ENCODE measurements around the gene SMARCC2.

The SMARCC2 gene

DNA sequence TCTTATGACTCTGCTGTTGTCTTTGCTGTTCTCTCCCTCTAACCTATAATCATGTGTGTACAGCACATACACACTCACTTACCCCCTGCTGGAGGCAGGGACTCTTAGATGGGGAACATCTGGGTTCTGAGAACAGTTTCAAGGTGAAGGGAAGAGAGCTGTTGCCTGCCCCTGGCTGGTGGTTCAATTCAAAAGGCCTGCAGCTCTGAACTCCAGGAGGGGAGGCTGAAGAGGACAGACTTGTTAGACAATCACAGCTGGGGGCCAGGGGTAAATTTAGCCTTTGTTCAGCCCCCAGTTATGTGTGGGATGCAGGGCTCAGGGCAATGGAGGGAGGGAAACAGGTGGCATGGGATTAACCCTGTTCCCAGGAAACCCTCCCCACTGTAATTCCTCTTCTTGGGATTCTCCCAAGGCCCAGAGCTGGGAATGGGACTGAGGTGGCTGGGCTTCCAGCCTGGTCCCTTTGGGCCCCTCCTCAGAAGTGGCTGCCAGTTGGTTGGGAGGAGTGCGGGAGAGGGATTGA, 35.0 kb downstream of the SMARCC2 start:
- TF ChIP-seq, protein P1, sequence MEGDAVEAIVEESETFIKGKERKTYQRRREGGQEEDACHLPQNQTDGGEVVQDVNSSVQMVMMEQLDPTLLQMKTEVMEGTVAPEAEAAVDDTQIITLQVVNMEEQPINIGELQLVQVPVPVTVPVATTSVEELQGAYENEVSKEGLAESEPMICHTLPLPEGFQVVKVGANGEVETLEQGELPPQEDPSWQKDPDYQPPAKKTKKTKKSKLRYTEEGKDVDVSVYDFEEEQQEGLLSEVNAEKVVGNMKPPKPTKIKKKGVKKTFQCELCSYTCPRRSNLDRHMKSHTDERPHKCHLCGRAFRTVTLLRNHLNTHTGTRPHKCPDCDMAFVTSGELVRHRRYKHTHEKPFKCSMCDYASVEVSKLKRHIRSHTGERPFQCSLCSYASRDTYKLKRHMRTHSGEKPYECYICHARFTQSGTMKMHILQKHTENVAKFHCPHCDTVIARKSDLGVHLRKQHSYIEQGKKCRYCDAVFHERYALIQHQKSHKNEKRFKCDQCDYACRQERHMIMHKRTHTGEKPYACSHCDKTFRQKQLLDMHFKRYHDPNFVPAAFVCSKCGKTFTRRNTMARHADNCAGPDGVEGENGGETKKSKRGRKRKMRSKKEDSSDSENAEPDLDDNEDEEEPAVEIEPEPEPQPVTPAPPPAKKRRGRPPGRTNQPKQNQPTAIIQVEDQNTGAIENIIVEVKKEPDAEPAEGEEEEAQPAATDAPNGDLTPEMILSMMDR (IDR thresholded peaks at IDR 0.05; ENCODE audit: low read depth, low read length), result no peak
- no peak overlapping the region for H3K4me3 ChIP-seq (ENCODE audit: low read depth, low read length)

DNA sequence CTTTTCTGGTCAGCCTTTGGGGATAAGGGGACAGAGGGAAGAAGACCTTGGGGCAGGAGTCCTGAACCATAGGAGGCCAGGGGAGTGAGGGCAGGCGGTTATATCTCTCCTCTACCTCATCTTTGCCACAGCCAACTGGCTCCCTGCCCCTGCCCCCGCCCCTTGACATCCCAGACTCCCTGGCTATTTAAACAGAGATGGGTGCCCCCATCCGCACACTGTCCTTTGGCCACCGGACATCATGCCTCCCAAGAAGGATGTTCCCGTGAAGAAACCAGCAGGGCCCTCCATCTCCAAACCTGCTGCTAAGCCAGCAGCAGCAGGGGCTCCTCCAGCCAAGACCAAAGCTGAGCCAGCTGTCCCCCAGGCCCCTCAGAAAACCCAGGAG, 35.6 kb downstream of the SMARCC2 start:
- TF ChIP-seq, protein P1 (IDR thresholded peaks at IDR 0.05; ENCODE audit: low read depth, low read length), result no peak
- peak overlapping the region; percentile 79 for H3K4me3 ChIP-seq (ENCODE audit: low read depth, low read length)

DNA sequence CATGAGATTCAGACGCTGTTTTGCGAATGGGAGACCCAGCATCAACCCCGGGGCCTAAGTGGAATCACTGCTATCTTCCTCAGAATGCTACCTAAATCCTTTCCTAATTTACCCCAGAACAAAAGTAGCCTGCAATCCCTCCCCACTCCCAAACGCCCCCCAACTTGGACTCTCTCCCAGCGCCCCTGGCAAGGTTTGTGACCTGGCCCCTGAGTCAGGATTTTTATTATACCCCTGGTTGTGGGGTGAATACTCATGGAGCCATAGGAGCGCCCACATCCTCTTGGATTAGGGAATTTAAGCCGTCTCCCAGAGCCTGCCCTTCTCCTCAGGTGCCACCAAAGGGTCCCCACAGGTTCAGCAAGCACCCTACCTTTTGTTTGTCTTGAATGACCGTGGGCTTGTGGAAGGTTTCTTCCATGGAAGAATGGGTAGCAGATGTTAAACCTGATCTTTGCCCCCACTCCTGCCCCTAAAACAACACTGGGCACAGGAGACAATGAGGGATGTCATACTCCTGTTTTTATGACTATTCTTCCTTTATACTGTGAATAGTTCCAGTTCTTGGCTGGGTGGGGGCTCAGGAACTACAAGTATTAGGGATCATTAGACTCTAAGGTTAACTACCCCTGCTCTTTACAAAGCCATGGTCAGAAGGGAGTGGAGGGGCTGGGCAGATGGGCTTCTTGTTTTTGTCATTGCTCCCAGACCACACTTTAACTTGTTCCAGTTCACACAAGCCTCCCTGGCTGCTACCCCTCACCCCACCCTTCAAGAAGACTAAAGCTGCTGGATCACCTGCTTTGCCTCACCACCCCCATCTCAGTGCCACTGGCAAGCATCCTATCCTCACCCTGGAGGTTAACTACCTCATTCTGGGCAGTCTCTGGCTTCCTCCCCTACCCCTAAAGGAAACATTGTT, 36.3 kb downstream of the SMARCC2 start:
- TF ChIP-seq, protein P1 (IDR thresholded peaks at IDR 0.05; ENCODE audit: low read depth, low read length), result no peak
- H3K4me3 ChIP-seq (ENCODE audit: low read depth, low read length), result peak overlapping the region; percentile 79

DNA sequence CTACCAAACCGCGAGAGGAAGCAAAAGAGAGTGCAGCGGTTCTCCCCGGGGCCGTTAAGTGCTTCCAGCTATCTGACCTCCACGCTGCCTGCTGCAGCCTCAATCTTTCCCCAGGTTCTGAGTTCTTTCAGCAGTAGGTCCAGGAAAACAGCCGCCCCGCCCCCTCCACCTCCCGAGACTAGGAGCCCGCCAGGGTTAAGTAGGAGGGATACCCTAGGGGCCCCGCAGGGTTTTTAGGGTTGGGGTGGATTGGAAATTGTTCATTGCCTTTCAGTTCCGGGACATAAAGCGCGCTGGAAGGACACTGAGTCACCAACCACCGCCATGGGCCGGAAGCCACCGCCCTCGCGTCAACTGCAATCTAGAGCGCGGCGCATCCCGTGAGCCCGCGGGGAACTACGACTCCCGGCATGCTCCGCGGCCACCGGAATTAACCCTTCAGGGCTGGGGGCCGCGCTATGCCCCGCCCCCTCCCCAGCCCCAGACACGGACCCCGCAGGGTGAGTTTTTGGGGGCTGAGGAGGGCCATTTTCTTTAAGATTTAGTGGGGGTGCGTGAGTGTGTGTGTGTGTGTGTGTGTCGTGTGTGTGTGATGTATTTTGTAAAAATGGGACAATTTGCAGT, 37.0 kb downstream of the SMARCC2 start, which contains the start of gene MYL6B:
Gene MYL6B, plus strand, starts transcription at position 456 of the 624 bp plus-strand sequence. CDS start 1,332 bp downstream, outside the sequence.
- peak within 1 kb of the TSS; percentile 79 for H3K4me3 ChIP-seq (ENCODE audit: low read depth, low read length)
- TF ChIP-seq, protein P1 (IDR thresholded peaks at IDR 0.05; ENCODE audit: low read depth, low read length), result no peak

DNA sequence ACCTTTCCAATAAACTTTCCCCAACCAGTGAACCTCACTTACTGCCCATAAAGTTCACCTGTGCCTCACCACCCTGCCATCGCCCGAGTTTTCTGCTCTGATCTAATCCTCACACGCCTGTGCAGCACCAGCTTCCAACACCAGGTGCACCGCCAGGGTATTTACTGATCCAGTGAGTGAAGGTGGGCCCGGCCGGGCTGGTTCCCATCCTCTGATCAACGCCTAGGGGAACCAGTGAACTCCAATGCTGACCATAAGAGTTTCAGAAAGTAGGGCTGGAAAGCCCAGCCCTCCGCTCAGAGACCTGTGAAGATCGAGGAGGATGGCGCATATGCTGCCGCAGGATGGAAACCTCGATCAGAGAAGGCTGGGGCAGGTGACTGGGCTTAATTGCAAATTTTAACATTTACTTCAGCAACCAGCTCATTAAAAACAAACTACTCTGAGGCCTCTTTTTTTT, 37.6 kb downstream of the SMARCC2 start:
- TF ChIP-seq, protein P1 (IDR thresholded peaks at IDR 0.05; ENCODE audit: low read depth, low read length), result peak; percentile 5; the same call in 1 of the 2 replicates
- peak overlapping the region; percentile 79 for H3K4me3 ChIP-seq (ENCODE audit: low read depth, low read length)

DNA sequence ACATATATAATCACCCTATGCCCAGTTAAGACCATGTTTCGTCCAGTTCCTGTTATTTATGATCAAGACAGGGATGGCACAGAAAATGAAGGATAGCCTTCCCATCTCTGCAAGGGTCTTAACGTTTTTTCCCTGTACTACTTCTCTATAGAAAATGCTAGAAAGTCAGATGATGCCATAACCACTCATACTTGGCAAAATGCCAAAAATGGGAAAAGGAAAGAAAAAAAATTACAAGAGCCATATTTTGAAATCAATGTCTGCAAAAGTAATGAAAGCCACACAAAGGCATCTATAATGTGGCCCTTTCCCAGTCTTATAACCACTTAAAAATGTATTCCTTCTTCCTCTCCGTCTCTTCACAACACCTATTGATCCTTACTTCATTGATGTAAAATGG, 38.7 kb downstream of the SMARCC2 start:
- TF ChIP-seq, protein P1 (IDR thresholded peaks at IDR 0.05; ENCODE audit: low read depth, low read length), result no peak
- no peak overlapping the region for H3K4me3 ChIP-seq (ENCODE audit: low read depth, low read length)

All from WI38 (cell line).